Medulla oblongata (tissue), 1 donor: ENCODE results near the gene CAMSAP1.

Source experiments
- DNase-seq: peaks from one replicate; pipeline ENCODE4 v3.0.0-alpha.2; 2015; ENCODE audit errors: extremely low spot score

Gene CAMSAP1

GRCh38 chr9:135774239-135774747 is 133.1 kb downstream of the CAMSAP1 start:
- no peak for DNase-seq

GRCh38 chr9:135773530-135774238 is 133.7 kb downstream of the CAMSAP1 start:
- DNase-seq, result no peak

GRCh38 chr9:135772702-135773493 is 134.4 kb downstream of the CAMSAP1 start:
- DNase-seq, result no peak

GRCh38 chr9:135772056-135772646 is 135.2 kb downstream of the CAMSAP1 start:
- no peak for DNase-seq

GRCh38 chr9:135771401-135772051 is 135.8 kb downstream of the CAMSAP1 start:
- DNase-seq, result no peak

DNA sequence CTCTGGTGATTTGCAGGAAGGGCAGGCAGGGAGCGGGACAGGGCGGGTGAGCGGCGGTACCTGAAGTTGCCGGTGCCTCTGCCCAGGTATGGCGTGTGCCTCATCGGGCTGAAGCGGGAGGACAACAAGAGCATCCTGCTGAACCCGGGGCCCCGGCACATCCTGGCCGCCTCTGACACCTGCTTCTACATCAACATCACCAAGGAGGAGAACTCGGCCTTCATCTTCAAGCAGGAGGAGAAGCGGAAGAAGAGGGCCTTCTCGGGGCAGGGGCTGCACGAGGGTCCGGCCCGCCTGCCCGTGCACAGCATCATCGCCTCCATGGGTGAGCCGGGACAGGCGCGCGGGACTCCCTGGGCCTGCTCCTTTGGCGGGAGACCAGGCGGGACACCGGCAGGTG is 136.6 kb downstream of the CAMSAP1 start:
- DNase-seq, result no peak

DNA sequence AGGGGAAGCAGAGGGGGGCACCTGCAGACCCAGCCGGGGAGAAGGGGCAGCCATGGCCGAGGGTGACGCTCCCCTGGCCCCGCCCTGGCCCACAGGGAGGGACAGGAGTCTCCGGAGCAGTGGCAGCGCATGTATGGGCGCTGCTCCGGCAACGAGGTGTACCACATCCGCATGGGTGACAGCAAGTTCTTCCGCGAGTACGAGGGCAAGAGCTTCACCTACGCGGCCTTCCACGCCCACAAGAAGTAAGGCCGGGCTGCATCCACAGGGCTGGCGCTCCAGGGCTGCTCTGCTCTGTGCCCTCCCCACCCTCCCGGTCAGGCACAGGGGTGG is 137.2 kb downstream of the CAMSAP1 start:
- no peak for DNase-seq

DNA sequence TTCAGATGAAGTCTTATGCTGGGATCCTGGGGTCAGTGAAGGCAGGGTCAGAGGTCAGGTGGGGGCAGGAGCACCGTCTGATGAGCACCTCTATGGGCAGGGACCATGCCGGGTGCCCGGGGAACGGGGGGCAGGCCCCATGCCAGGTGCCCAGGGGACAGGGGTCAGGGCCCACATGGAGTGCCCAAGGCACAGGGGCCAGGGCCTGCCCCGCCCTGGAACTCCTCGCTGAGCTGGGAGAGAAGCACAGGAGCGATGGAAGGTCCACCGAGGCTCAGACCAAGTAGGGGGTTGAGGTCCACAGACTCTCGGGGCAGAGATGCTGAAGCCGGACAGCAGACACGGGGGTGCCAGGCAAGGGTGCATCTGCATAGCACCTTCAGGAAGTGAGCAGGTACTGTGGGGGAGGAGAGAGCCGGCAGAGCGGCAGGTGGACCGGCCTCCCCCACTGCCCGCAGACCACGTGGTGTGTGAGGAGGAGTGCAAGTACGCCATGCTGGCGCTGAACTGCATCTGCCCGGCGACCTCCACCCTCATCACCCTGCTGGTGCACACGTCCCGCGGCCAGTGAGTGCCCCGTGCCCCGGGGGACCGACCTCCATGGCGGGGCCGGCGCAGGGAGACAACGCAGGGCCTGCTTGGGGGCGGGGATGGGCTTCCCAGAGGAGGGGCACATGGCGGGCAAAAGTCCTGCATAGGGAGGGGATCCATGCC is 137.7 kb downstream of the CAMSAP1 start:
- DNase-seq, result no peak

GRCh38 chr9:135768516-135769218 is 138.7 kb downstream of the CAMSAP1 start:
- no peak for DNase-seq

DNA sequence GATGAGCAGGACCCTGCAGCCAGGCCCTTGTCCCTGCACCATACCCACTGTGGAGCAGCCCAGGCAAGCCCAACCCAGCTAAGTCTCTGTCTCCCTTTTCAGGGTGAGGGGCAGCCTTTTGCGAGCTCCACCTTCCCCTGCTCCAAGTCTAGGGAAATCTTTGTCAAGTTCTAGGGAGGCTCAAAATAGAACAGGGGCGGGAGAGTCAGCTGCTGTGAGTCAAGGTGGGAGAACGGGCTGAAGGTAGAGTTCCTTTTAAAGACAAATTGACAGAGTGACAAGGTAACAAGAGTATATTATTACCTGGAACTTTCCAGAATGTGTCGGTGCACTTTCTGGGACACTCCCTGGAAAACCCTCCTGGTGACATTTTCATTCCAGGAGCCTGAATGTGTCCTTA is 140.6 kb downstream of the CAMSAP1 start:
- no peak for DNase-seq

DNA sequence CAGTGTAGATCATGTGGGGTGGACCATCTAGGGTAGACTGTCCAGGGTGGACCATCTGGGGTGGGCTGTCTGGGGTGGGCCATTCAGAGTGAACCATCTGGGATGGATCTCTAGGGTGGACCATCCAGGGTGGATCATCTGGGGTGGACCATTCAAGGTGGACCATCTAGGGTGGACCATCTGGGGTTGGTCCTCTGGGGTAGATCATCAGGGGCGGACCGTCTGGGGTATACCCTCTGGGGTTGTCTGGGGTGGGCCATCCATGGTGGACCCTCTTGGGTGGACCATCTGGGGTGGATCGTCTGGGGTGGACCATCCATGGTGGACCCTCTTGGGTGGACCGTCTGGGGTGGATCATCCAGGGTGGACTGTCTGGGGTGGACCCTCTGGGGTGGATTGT is 141.1 kb downstream of the CAMSAP1 start:
- no peak for DNase-seq

- DNase-seq, result no peak
Observed at GRCh38 chr9:135765416-135765815, 141.9 kb downstream of the CAMSAP1 start.

- DNase-seq, result no peak
Observed at GRCh38 chr9:135764731-135765130, 142.6 kb downstream of the CAMSAP1 start.

DNA sequence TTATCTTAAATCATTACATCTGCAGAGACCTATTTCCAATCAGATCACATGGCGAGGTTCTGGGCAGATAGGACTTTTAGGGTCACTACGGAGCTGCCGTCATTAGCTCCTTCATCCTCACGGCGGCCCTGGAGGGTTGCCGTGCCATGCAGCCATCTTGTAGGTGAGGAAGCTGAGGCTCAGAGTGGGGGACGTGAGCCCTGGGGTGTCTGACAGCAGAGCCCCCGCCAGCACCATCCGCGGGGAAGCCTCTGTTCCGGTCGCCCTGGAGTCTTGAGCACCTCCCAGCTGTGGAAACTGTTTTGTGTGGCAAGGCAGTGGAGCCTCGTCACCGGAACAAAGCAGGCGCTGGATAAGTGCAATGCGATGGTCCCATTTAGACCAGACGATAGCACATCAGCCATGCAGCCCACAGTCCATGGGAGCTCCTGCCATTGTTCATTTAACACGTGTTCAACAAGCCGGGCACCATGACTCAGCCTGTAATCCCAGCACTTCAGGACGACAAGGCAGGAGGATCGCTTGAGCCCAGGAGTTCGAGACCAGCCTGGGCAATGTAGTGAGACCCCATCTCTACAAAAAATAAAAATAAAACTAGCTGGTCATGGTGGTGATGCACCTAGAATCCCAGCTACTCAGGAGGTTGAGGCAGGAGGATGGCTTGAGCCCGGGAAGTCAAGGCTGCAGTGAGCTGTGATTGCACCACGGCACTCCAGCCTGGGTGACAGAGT is 143.5 kb downstream of the CAMSAP1 start:
- DNase-seq, result no peak

- DNase-seq, result no peak
Observed at GRCh38 chr9:135762921-135763320, 144.4 kb downstream of the CAMSAP1 start.

DNA sequence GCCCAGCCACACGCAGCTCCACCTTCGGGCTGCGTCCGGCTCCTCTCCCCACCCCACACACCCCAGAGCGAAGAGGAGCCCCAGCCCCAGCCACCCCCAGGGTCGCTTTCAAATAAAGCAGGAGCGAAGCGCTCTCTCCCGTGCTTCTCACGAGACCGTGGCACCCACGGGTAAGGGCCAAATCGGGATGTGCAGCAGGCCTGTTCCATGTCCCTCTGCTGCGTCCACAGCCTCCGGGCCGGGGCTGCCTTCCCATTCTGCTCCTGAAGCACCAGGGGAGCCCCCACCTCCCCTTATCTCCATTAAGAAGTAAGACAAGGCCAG is 145.5 kb downstream of the CAMSAP1 start:
- no peak for DNase-seq

DNA sequence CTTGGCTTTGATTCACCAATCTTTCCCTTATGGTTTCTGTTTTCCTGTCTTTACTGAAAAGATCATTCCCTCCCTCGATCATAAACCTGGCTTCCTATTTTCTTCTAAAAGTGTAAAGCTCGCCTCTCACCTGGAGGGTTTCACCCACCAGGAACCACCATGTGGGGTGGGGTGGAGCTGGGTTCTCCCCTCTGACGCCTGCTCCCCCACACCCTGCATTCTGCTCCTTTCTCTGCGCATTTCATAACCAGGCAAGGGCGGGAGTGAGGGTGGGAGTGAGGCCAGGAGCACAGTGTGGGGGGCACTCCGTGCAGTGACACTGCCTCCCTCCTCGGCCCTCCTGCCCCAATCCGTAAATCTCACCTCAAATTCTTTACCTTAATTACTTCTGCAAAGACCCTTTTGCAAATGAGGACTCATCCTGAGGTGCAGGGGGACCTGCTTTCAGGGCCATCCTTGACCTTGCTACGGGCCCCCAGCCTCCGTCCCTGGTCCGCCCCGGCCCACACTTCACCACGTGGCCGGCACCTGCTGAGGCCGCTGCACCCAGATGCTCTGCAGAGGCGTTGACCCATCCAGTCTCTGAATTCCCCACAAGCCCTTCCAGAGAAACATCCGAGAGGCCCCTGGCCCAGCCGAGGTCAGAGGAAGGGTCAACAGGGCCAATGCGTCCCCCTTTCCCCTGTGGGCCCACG is 146.0 kb downstream of the CAMSAP1 start:
- DNase-seq, result no peak

GRCh38 chr9:135760465-135760864 is 146.9 kb downstream of the CAMSAP1 start:
- no peak for DNase-seq

DNA sequence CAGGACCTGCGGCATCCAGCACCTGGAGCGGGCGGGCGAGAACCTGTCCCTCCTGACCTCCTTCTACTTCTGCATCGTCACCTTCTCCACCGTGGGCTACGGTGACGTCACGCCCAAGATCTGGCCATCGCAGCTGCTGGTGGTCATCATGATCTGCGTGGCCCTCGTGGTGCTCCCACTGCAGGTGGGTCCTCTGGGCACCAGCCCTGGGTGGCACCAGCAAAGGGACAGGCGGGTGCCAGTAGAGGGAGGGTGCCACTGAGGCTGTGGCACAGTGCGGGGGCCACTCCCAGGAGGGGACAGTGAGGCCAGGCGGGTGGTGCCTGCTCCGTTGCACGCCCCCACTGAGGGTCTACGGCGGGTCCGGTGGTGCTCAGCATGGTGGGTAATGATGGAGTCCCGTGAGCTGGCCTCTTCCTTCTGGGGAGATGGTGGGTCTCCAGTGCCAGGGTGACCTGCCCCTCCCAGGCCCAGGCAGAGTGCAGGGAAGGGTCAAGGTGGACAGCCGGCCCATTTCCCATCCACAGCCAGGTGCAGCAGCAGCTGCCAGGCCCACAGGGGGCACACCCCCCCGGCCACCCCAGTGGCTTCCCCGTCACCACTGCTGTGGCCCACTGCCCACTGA is 147.6 kb downstream of the CAMSAP1 start:
- no peak for DNase-seq
